Muscle of arm (tissue), 12 donors: ENCODE data around the gene SLC7A1. TPM values are rescaled to one million over a fixed set of nuclear protein-coding genes. Genes with fewer than 3 reads are reported as not detected.
A peak's percentile ranks its signal among the peaks of the same experiment; 100 is the strongest.

Experiments used
- DNase-seq: peaks from one replicate; pipeline ENCODE4 v3.0.0-alpha.2; 2013
- polyA plus RNA-seq, 12 donors: library from polyadenylated mRNA; unstranded; fragments of 120-200 nt; gene quantifications; one replicate each; pipeline ENCODE4 v1.2.1, GENCODE V29; 2013; ENCODE audit not compliant: insufficient read length in 12 of 12

SLC7A1 gene
- polyA plus RNA-seq, 12 donors, result 7.2 to 17.3 (median 9.2) TPM; not detected in 1

- DNase-seq, result no peak
These were observed 101.0 kb downstream of the SLC7A1 start for GRCh38 chr13:29494520-29494919.

GRCh38 chr13:29493796-29494195 lies 101.7 kb downstream of the SLC7A1 start:
- no peak for DNase-seq

- DNase-seq, result no peak
These were observed 104.2 kb downstream of the SLC7A1 start for GRCh38 chr13:29491248-29491647.

- DNase-seq, result no peak
These were observed 105.0 kb downstream of the SLC7A1 start for GRCh38 chr13:29490561-29490885.

- DNase-seq, result no peak
These were observed 105.6 kb downstream of the SLC7A1 start for GRCh38 chr13:29489650-29490560.

- no peak for DNase-seq
These were observed 107.7 kb downstream of the SLC7A1 start for GRCh38 chr13:29487466-29488454.

GRCh38 chr13:29486551-29486950 lies 108.9 kb downstream of the SLC7A1 start:
- no peak for DNase-seq

- DNase-seq, result no peak
These were observed 110.7 kb downstream of the SLC7A1 start for GRCh38 chr13:29484796-29485195.

- no peak for DNase-seq
These were observed 111.3 kb downstream of the SLC7A1 start for GRCh38 chr13:29484236-29484635.

GRCh38 chr13:29483623-29484022 lies 111.9 kb downstream of the SLC7A1 start:
- DNase-seq, result no peak

- no peak for DNase-seq
These were observed 112.3 kb downstream of the SLC7A1 start for GRCh38 chr13:29483211-29483610.

- DNase-seq, result no peak
These were observed 113.0 kb downstream of the SLC7A1 start for GRCh38 chr13:29482504-29482903.

GRCh38 chr13:29481603-29482002 lies 113.9 kb downstream of the SLC7A1 start:
- DNase-seq, result no peak

GRCh38 chr13:29480893-29481525 lies 114.5 kb downstream of the SLC7A1 start:
- DNase-seq, result no peak

- DNase-seq, result no peak
These were observed 115.6 kb downstream of the SLC7A1 start for GRCh38 chr13:29479716-29480492.

GRCh38 chr13:29476046-29476445 lies 119.4 kb downstream of the SLC7A1 start:
- DNase-seq, result no peak

GRCh38 chr13:29474991-29475390 lies 120.5 kb downstream of the SLC7A1 start:
- DNase-seq, result no peak

- DNase-seq, result peak; percentile 61
These were observed 122.3 kb downstream of the SLC7A1 start for GRCh38 chr13:29473166-29473565.

GRCh38 chr13:29472332-29472961 lies 123.0 kb downstream of the SLC7A1 start:
- no peak for DNase-seq

- no peak for DNase-seq
These were observed 123.9 kb downstream of the SLC7A1 start for GRCh38 chr13:29471551-29471950.
